ENCODE results near the gene PCP2. TPM values are rescaled to one million over a fixed set of nuclear protein-coding genes. Genes with fewer than 3 reads are reported as not detected.

PCP2 gene
- total and polyA plus RNA-seq, 2 donors from 2014 or later, result 6.1 to 8.9 TPM

GRCh38 chr19:7680606-7681339 lies 47.3 kb upstream of the PCP2 start, which contains the start of gene TRAPPC5:
TSS of gene TRAPPC5 (plus strand) at chr19:7680833. CDS start at chr19:7682254, 1,421 bp downstream.
- FAIRE-seq, result no peak
- peak within 1 kb of the TSS; percentile 36 to 92 (median 92) for H3K9ac ChIP-seq (ENCODE audit: low read length in 3 of 3)
- intact Hi-C loops (cut with DNase I), result no loop called here

DNA sequence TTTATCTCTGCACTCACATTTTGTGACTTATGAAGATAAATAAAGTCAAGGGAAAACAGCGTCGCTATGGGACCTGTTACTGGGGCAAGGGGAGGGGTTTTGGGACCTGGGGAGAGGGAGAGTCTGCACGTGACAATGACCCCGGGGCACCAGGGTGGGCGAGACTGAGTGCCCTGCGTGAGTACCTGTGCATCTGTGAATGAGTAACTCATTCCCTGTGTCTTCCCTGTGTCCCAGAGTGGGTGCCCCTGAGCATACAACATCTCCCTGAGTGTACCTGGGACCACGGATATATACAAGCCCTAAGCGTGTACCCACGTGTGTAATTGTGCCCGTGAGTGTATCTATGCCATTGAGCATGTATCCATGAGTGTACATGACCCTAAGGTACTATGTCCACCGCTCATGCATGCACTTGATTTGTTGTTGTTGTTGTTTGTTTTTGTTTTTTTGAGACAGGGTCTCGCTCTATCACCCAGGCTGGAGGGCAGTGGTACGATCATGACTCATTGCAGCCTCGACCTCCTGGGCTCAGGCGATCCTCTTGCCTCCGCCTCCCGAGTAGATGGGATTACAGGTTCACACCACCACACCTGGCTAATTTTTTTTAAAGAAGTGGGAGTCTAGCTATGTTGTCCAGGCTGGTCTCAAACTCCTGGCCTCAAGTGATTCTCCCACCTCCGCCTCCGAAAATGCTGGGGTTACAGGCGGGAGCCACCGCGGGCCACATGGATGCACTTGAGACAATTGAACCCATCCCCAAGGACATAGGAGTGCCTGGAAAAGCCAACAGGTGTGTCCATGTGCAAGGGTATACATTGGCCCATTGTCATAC lies 46.5 kb upstream of the PCP2 start:
- DNase-seq, result no peak
- no peak for FAIRE-seq
- Histone ChIP-seq H3K27ac (ENCODE audit: low read depth in 2 of 2, low read length in 2 of 2) (no peak overlapping the region), H3K4me3 (ENCODE audit: low read length in 3 of 3) (peak overlapping the region; percentile 16 to 87 (median 61)), H3K36me3 (ENCODE audit: control insufficient read depth in 2 of 3, insufficient read depth in 3 of 3, low read length in 3 of 3) (no peaks in the 10 kb centered on the region), H3K27me3 (ENCODE audit: control insufficient read depth, insufficient read depth, low read length) (no peaks in the 10 kb centered on the region), H3K9me3 (ENCODE audit: control insufficient read depth in 2 of 3, insufficient read depth in 1 of 3, low read length in 3 of 3) (no peaks in the 10 kb centered on the region), H3K9ac (ENCODE audit: low read length in 3 of 3) (peak overlapping the region in 1 of 3 donors; percentile 92), H3K4me1 (ENCODE audit: control insufficient read depth in 2 of 3, insufficient read depth in 2 of 3, low read depth in 1 of 3, low read length in 3 of 3) (peaks cover 0 to 8% (median 0%) of the 10 kb centered on the region in 3 donors)
- TF ChIP-seq CTCF (IDR thresholded peaks at IDR 0.05; ENCODE audit: borderline replicate concordance, extremely low read depth, insufficient read depth), result no peak
- intact Hi-C loops (cut with DNase I), result no loop called here

More at GRCh38 chr19:7680606-7681339, 47.3 kb upstream of the PCP2 start, which contains the start of gene TRAPPC5:
- H3K27me3 ChIP-seq (ENCODE audit: control insufficient read depth, insufficient read depth, low read length), result no peaks in the 10 kb centered on the region
- H3K9me3 ChIP-seq (ENCODE audit: control insufficient read depth in 2 of 3, insufficient read depth in 1 of 3, low read length in 3 of 3), result no peaks in the 10 kb centered on the region
- peak within 1 kb of the TSS; percentile 71 to 76 for H3K27ac ChIP-seq (ENCODE audit: low read depth in 2 of 2, low read length in 2 of 2)
- H3K4me3 ChIP-seq (ENCODE audit: low read length in 3 of 3), result peak within 1 kb of the TSS; percentile 62 to 87 (median 78)
- no peaks in the 10 kb centered on the region for H3K36me3 ChIP-seq (ENCODE audit: control insufficient read depth in 2 of 3, insufficient read depth in 3 of 3, low read length in 3 of 3)
- peaks cover 0 to 8% (median 0%) of the 10 kb centered on the region in 3 donors for H3K4me1 ChIP-seq (ENCODE audit: control insufficient read depth in 2 of 3, insufficient read depth in 2 of 3, low read depth in 1 of 3, low read length in 3 of 3)
- peak; percentile 99 for TF ChIP-seq CTCF (IDR thresholded peaks at IDR 0.05; ENCODE audit: borderline replicate concordance, extremely low read depth, insufficient read depth)
- DNase-seq, result peak; percentile 92 to 95 (median 93)

GRCh38 chr19:7678971-7679751 lies 45.6 kb upstream of the PCP2 start:
- H3K9me3 ChIP-seq (ENCODE audit: control insufficient read depth in 2 of 3, insufficient read depth in 1 of 3, low read length in 3 of 3), result peaks cover 0 to 2% (median 0%) of the 10 kb centered on the region in 3 donors
- H3K9ac ChIP-seq (ENCODE audit: low read length in 3 of 3), result no peak overlapping the region
- TF ChIP-seq CTCF (IDR thresholded peaks at IDR 0.05; ENCODE audit: borderline replicate concordance, extremely low read depth, insufficient read depth), result peak; percentile 14
- intact Hi-C loops (cut with DNase I), result no loop called here
- peaks cover 0 to 8% (median 0%) of the 10 kb centered on the region in 3 donors for H3K4me1 ChIP-seq (ENCODE audit: control insufficient read depth in 2 of 3, insufficient read depth in 2 of 3, low read depth in 1 of 3, low read length in 3 of 3)
- H3K4me3 ChIP-seq (ENCODE audit: low read length in 3 of 3), result no peak overlapping the region
- FAIRE-seq (no peak), DNase-seq (peak in 3 of 5 donors; percentile 29 to 53 (median 31))
- no peaks in the 10 kb centered on the region for H3K36me3 ChIP-seq (ENCODE audit: control insufficient read depth in 2 of 3, insufficient read depth in 3 of 3, low read length in 3 of 3)
- no peak overlapping the region for H3K27ac ChIP-seq (ENCODE audit: low read depth in 2 of 2, low read length in 2 of 2)
- no peaks in the 10 kb centered on the region for H3K27me3 ChIP-seq (ENCODE audit: control insufficient read depth, insufficient read depth, low read length)
